Spleen (tissue), 11 donors: ENCODE results near the gene VSIG10L. TPM values are rescaled to one million over a fixed set of nuclear protein-coding genes. Genes with fewer than 3 reads are reported as not detected.
A peak's percentile ranks its signal among the peaks of the same experiment; 100 is the strongest.

Experiments used
- DNase-seq: peaks from one replicate; pipeline ENCODE4 v3.0.0-alpha.2; 2020
- H3K27ac ChIP-seq, 8 donors: fragments of 200-600 bp; sonication (generic) in 7 of 8; 1 replicate in 4 of 8; 2 replicates in 4 of 8; pipeline versions ENCODE4 v1.5.0 to v1.8.0; 2016 to 2021; ENCODE audit warnings: inconsistent platforms in 4 of 8, mild to moderate bottlenecking in 4 of 8, moderate library complexity in 1 of 8
- H3K27me3 ChIP-seq, 7 donors: fragments of 200-600 bp; sonication (generic) in 6 of 7; replicated peaks in 1 of 7; 1 replicate in 4 of 7; 2 replicates in 3 of 7; pipeline versions ENCODE4 v1.5.0 to v1.8.0; 2016 to 2021; ENCODE audit warnings: inconsistent platforms in 3 of 7, mild to moderate bottlenecking in 1 of 7
- H3K36me3 ChIP-seq, 6 donors: fragments of 200-600 bp; sonication (generic) in 5 of 6; 1 replicate in 4 of 6; 2 replicates in 2 of 6; pipeline versions ENCODE4 v1.5.0 to v1.8.0; 2016 to 2021; ENCODE audit warnings: inconsistent platforms in 2 of 6
- H3K4me1 ChIP-seq, 6 donors: fragments of 200-600 bp; sonication (generic) in 5 of 6; 1 replicate in 3 of 6; 2 replicates in 3 of 6; pipeline versions ENCODE4 v1.5.0 to v1.8.0; 2016 to 2021; ENCODE audit warnings: inconsistent platforms in 3 of 6
- H3K4me3 ChIP-seq, 8 donors: fragments of 200-600 bp; sonication (generic) in 7 of 8; 1 replicate in 4 of 8; 2 replicates in 4 of 8; pipeline versions ENCODE4 v1.5.0 to v1.8.0; 2016 to 2021; ENCODE audit warnings: inconsistent platforms in 4 of 8, mild to moderate bottlenecking in 4 of 8, moderate library complexity in 2 of 8
- H3K9me3 ChIP-seq, 8 donors: fragments of 200-600 bp; sonication (generic) in 7 of 8; 1 replicate in 4 of 8; 2 replicates in 4 of 8; pipeline versions ENCODE4 v1.5.0 to v1.8.0; 2016 to 2021; ENCODE audit warnings: inconsistent platforms in 4 of 8
- CTCF ChIP-seq, 11 experiments: fragments of 200-600 bp in 7 of 11; fragments of 450-650 bp in 4 of 11; sonication (generic) in 4 of 11; IDR thresholded peaks in 8 of 11; conservative IDR thresholded peaks in 3 of 11; 1 replicate in 7 of 11; 2 replicates in 4 of 11; pipeline versions ENCODE4 v1.4.0 to v1.8.0; 2016 to 2021; ENCODE audit warnings: antibody characterized with exemption in 11 of 11, inconsistent platforms in 4 of 11, mild to moderate bottlenecking in 1 of 11
- POLR2A ChIP-seq, 3 donors: fragments of 450-650 bp; IDR thresholded peaks; one replicate each; pipeline ENCODE4 v1.5.1; 2017; ENCODE audit warnings: antibody characterized with exemption in 3 of 3, mild to moderate bottlenecking in 1 of 3
- POLR2AphosphoS5 ChIP-seq, 3 donors: sonication (generic); formaldehyde crosslinking; IDR thresholded peaks; one replicate each; pipeline ENCODE4 v1.5.1; 2017; ENCODE audit warnings: antibody characterized with exemption in 3 of 3
- WGBS, 5 donors: extraction: QIAGEN DNeasy Blood & Tissue Kit in 3 of 5; methylation state at CpG; one replicate each; pipeline versions ENCODE4 v1.1.5 to v1.1.7; 2013 to 2018; 5-methylcytosine and 5-hydroxymethylcytosine counted together
- intact Hi-C: fragments of 100-400 bp; cut with DNase I; formaldehyde crosslinking; loops from one replicate; pipeline ENCODE4 v1.15.0; 2023; ENCODE audit warnings: low total_unique reads
- polyA plus RNA-seq, 3 donors: library from polyadenylated mRNA; stranded (reverse); fragments of 200-250 nt; gene quantifications; one replicate each; pipeline ENCODE4 v1.2.1, GENCODE V29; 2013
- total RNA-seq, 7 donors: library from RNA; depleted of rRNA in 3 of 7; stranded (reverse); fragments of >200 nt in 3 of 7; fragmentation: NEBNext Ultra II Directional in 4 of 7; extraction: Animal tissue kit (Norgen Biotek cat#: 25700) in 4 of 7; gene quantifications; one replicate each; pipeline versions ENCODE4 v1.1.0 to v1.2.1, GENCODE V29; 2016 to 2021
- donor health status: healthy with polysubstance abuse.
- donor health status: DM: no; HTN: no; CAD: no; lungs with moderate emphysema.
- donor health status: DM: no; HTN: no; CAD: no.
- donor health status: Bipolar disorder and iron deficiency.
- donor health status: healthy.
- donor health status: DM: no; HTN: no; CAD: no.
- donor health status: DM: yes; HTN: yes; CAD: no.

VSIG10L gene
- total and polyA plus RNA-seq, 10 donors: 1.1 to 2.6 (median 1.7) TPM

GRCh38 chr19:51365965-51366388 lies 24.0 kb upstream of the VSIG10L start, which contains the start of gene ETFB:
Gene ETFB (minus strand): TSS chr19:51366388. CDS start chr19:51366326, 62 bp downstream.
- peak within 1 kb of the TSS; percentile 75 to 97 (median 93) for H3K27ac ChIP-seq
- H3K4me1 ChIP-seq: peaks cover 4 to 80% (median 45%) of the 10 kb centered on the region in 6 donors
- H3K4me3 ChIP-seq: peak within 1 kb of the TSS; percentile 51 to 95 (median 78)
- no peaks in the 10 kb centered on the region for H3K27me3 ChIP-seq
- no peaks in the 10 kb centered on the region for H3K36me3 ChIP-seq
- WGBS, 5 donors: 0 to 1% (median 1%) methylated on average over 15 to 27 of the region's 27 CpGs
- peak in 1 of 3 donors; percentile 87 for TF ChIP-seq POLR2AphosphoS5 (IDR thresholded peaks at IDR 0.05)
- no peak for TF ChIP-seq POLR2A (IDR thresholded peaks at IDR 0.05)
- TF ChIP-seq CTCF (IDR thresholded peaks at IDR 0.05 in 8 of 11, conservative IDR thresholded peaks at IDR 0.05 in 3 of 11): no peak
- no peak for DNase-seq
- intact Hi-C loops: no loop called here
- H3K9me3 ChIP-seq: no peaks in the 10 kb centered on the region

- peak overlapping the region; percentile 75 to 97 (median 93) for H3K27ac ChIP-seq
- H3K36me3 ChIP-seq: no peaks in the 10 kb centered on the region
- intact Hi-C loops: no loop called here
- no peak for DNase-seq
- no peak for TF ChIP-seq POLR2A (IDR thresholded peaks at IDR 0.05)
- TF ChIP-seq POLR2AphosphoS5 (IDR thresholded peaks at IDR 0.05): no peak
- no peak for TF ChIP-seq CTCF (IDR thresholded peaks at IDR 0.05 in 8 of 11, conservative IDR thresholded peaks at IDR 0.05 in 3 of 11)
- H3K27me3 ChIP-seq: no peaks in the 10 kb centered on the region
- H3K4me3 ChIP-seq: peak overlapping the region; percentile 51 to 95 (median 78)
- H3K9me3 ChIP-seq: no peaks in the 10 kb centered on the region
- H3K4me1 ChIP-seq: peaks cover 4 to 74% (median 43%) of the 10 kb centered on the region in 6 donors
- WGBS, 5 donors: 28 to 37% (median 31%) methylated on average over 10 of the region's 10 CpGs
Observed at GRCh38 chr19:51365211-51365964, 23.4 kb upstream of the VSIG10L start.

GRCh38 chr19:51364200-51365106 lies 22.5 kb upstream of the VSIG10L start:
- TF ChIP-seq CTCF (IDR thresholded peaks at IDR 0.05 in 8 of 11, conservative IDR thresholded peaks at IDR 0.05 in 3 of 11): no peak
- TF ChIP-seq POLR2A (IDR thresholded peaks at IDR 0.05): no peak
- no peak for TF ChIP-seq POLR2AphosphoS5 (IDR thresholded peaks at IDR 0.05)
- H3K4me1 ChIP-seq: peaks cover 4 to 65% (median 43%) of the 10 kb centered on the region in 6 donors
- intact Hi-C loops: no loop called here
- H3K36me3 ChIP-seq: no peaks in the 10 kb centered on the region
- H3K4me3 ChIP-seq: no peak overlapping the region
- H3K27ac ChIP-seq: peak overlapping the region in 2 of 8 donors; percentile 19 to 93
- WGBS, 5 donors: 89 to 92% (median 90%) methylated on average over 12 to 15 of the region's 15 CpGs
- DNase-seq: no peak
- no peaks in the 10 kb centered on the region for H3K9me3 ChIP-seq
- no peaks in the 10 kb centered on the region for H3K27me3 ChIP-seq
